K562 (cell line): Measurements from ENCODE around the gene MRPL40. TPM values are rescaled to one million over a fixed set of nuclear protein-coding genes. Genes with fewer than 3 reads are reported as not detected.

Experiments
- ATAC-seq: fragments of 200-7000 bp; cut with Tn5 transposase; 3 replicates; pipeline ENCODE4 v1.9.1; 2020; ENCODE audit warnings: moderate library complexity
- BruUV-seq: library from RNA; stranded (reverse); fragments of 400-500 nt; replicated peaks from 2 replicates; lab custom pipeline; 2021; lab: Mats Ljungman, UMichigan
- CTCF ChIA-PET: fragments of 300-600 bp; formaldehyde crosslinking; extraction: SDS; loops from one replicate; lab custom pipeline; 2021; ENCODE audit warnings: low intra/inter-chr PET ratio; lab: Yijun Ruan, JAX
- POLR2A ChIA-PET: fragments of 300-600, 350-650 bp; sonication (Branson Sonifier 250); formaldehyde crosslinking; extraction: SDS; loops from one replicate; lab custom pipeline; 2021; ENCODE audit warnings: antibody characterized with exemption, inconsistent platforms; lab: Yijun Ruan, JAX
- DNase-seq, 4 experiments: peaks; one replicate each; pipeline versions ENCODE4 v3.0.0 to v3.0.0-alpha.2; 2011 to 2018; ENCODE audit warnings: low spot score in 3 of 4, mixed read lengths in 3 of 4; ENCODE audit errors: extremely low read depth in 1 of 4
- FAIRE-seq: peaks from 2 replicates; lab custom pipeline; 2011; peaks lifted over from hg19 to GRCh38; lab: Jason Lieb, UNC
- H2AFZ ChIP-seq: 2 replicates; pipeline ENCODE4 v1.6.0; 2011; ENCODE audit warnings: low read depth, low read length, control low read depth, inconsistent platforms
- H3K27ac ChIP-seq: fragments of 200-600 bp; 3 replicates; pipeline ENCODE4 v1.8.0; 2011; ENCODE audit warnings: low read depth, mild to moderate bottlenecking, control low read depth, inconsistent platforms, low read length, moderate library complexity, mixed read lengths; ENCODE audit errors: extremely low read depth
- H3K27me3 ChIP-seq, 2 experiments: fragments of 300-600 bp in 1 of 2; 2 replicates in 1 of 2; 3 replicates in 1 of 2; pipeline versions ENCODE4 v1.6.0 to v1.8.0; 2011; ENCODE audit warnings: inconsistent platforms in 2 of 2, low read length in 2 of 2, mild to moderate bottlenecking in 1 of 2, mixed read lengths in 1 of 2, moderate library complexity in 1 of 2; ENCODE audit not compliant: control insufficient read depth in 2 of 2, insufficient read depth in 2 of 2
- H3K36me3 ChIP-seq: fragments of 300-600 bp; 3 replicates; pipeline ENCODE4 v1.8.0; 2011; ENCODE audit warnings: mild to moderate bottlenecking, low read length, inconsistent platforms; ENCODE audit not compliant: control insufficient read depth, insufficient read depth
- H3K4me1 ChIP-seq, 2 experiments: fragments of 200-600 bp in 1 of 2; replicated peaks in 1 of 2; 2 replicates in 1 of 2; 3 replicates in 1 of 2; pipeline versions ENCODE4 v1.5.1 to v1.8.0; 2011; ENCODE audit warnings: inconsistent platforms in 2 of 2, low read length in 2 of 2, mild to moderate bottlenecking in 1 of 2, mixed read lengths in 1 of 2, moderate library complexity in 1 of 2; ENCODE audit not compliant: control insufficient read depth in 2 of 2, insufficient read depth in 2 of 2
- H3K4me2 ChIP-seq: 2 replicates; pipeline ENCODE4 v1.6.1; 2011; ENCODE audit warnings: low read length, control low read depth, inconsistent platforms, mixed read lengths; ENCODE audit not compliant: insufficient read depth
- H3K4me3 ChIP-seq: fragments of 200-600 bp; sonication (generic), shearing (Covaris generic); 2 replicates; pipeline ENCODE4 v1.5.1; 2016; ENCODE audit warnings: control low read depth, inconsistent platforms
- H3K79me2 ChIP-seq: fragments of 200-600 bp; 3 replicates; pipeline ENCODE4 v1.8.0; 2011; ENCODE audit warnings: low read length, inconsistent platforms; ENCODE audit not compliant: control insufficient read depth, insufficient read depth
- H3K9ac ChIP-seq, 2 experiments: 2 replicates each; pipeline versions ENCODE4 v1.6.0 to v1.6.1; 2011; ENCODE audit warnings: low read depth in 2 of 2, low read length in 2 of 2, control low read depth in 1 of 2, inconsistent platforms in 1 of 2, mild to moderate bottlenecking in 1 of 2, mixed read lengths in 1 of 2; ENCODE audit not compliant: insufficient read depth in 1 of 2
- H3K9me1 ChIP-seq: one replicate; pipeline ENCODE4 v1.6.0; 2011; ENCODE audit warnings: inconsistent platforms, mild to moderate bottlenecking, low read length, moderate library complexity; ENCODE audit not compliant: control insufficient read depth, insufficient read depth
- H3K9me3 ChIP-seq: replicated peaks from 2 replicates; pipeline ENCODE4 v1.5.1; 2011; ENCODE audit warnings: low read depth, low read length, inconsistent platforms; ENCODE audit not compliant: control insufficient read depth, insufficient read depth
- H4K20me1 ChIP-seq: replicated peaks from 2 replicates; pipeline ENCODE4 v1.6.1; 2011; ENCODE audit warnings: low read length, inconsistent platforms, mixed read lengths; ENCODE audit not compliant: control insufficient read depth, insufficient read depth
- BCLAF1 ChIP-seq, 2 experiments: fragments of 450-650 bp in 1 of 2; IDR thresholded peaks; 2 replicates each; pipeline ENCODE4 v1.6.1; 2011 to 2017; ENCODE audit warnings: low read depth in 2 of 2, antibody characterized with exemption in 1 of 2, borderline replicate concordance in 1 of 2, low read length in 1 of 2, mild to moderate bottlenecking in 1 of 2, mixed read lengths in 1 of 2; ENCODE audit not compliant: control insufficient read depth in 1 of 2
- FOXK2 ChIP-seq, 2 experiments: fragments of 450-650 bp; IDR thresholded peaks in 1 of 2; conservative IDR thresholded peaks in 1 of 2; 2 replicates each; pipeline ENCODE4 v1.6.1; 2016; ENCODE audit warnings: low read depth in 2 of 2, mild to moderate bottlenecking in 1 of 2
- GTF3C2 ChIP-seq: IDR thresholded peaks from 3 replicates; pipeline ENCODE4 v1.6.1; 2011; ENCODE audit warnings: borderline replicate concordance, mild to moderate bottlenecking, moderate library complexity; ENCODE audit not compliant: insufficient read length; ENCODE audit errors: extremely low read depth
- KAT7 ChIP-seq: sonication (generic); formaldehyde crosslinking; IDR thresholded peaks from 2 replicates; pipeline ENCODE4 v1.8.0; 2022; ENCODE audit warnings: missing genetic modification reagents, mild to moderate bottlenecking, borderline replicate concordance
- MIER1 ChIP-seq: fragments of 450-650 bp; IDR thresholded peaks from 2 replicates; pipeline ENCODE4 v1.6.1; 2016; ENCODE audit warnings: antibody characterized with exemption, mild to moderate bottlenecking, low read depth
- NFXL1 ChIP-seq: fragments of 450-650 bp; formaldehyde crosslinking; IDR thresholded peaks from 2 replicates; pipeline ENCODE4 v1.4.0; 2021; ENCODE audit warnings: mild to moderate bottlenecking
- SNAPC5 ChIP-seq: fragments of 250-450 bp; sonication (Bioruptor Pico); IDR thresholded peaks from 2 replicates; pipeline ENCODE4 v1.8.0; 2021; ENCODE audit warnings: moderate library complexity, mild to moderate bottlenecking, inconsistent platforms
- TAF1 ChIP-seq: IDR thresholded peaks from 2 replicates; pipeline ENCODE4 v1.6.1; 2011; ENCODE audit warnings: mild to moderate bottlenecking, low read length, moderate library complexity; ENCODE audit not compliant: insufficient read depth, control insufficient read depth, severe bottlenecking; ENCODE audit errors: extremely low read depth
- TSC22D4 ChIP-seq: fragments of 450-650 bp; IDR thresholded peaks from 2 replicates; pipeline ENCODE4 v1.6.1; 2016; ENCODE audit warnings: missing genetic modification characterization, missing biosample characterization, control low read depth
- ZBTB11 ChIP-seq, 3 experiments: fragments of 200-800 bp in 1 of 3; fragments of 250-450 bp in 1 of 3; fragments of 450-650 bp in 1 of 3; sonication (Bioruptor Pico) in 1 of 3; sonication (Bioruptor generic) in 1 of 3; formaldehyde crosslinking in 1 of 3; IDR thresholded peaks; 2 replicates each; pipeline versions ENCODE4 v1.6.1 to v1.8.0; 2016 to 2022; ENCODE audit warnings: mild to moderate bottlenecking in 2 of 3, missing genetic modification characterization in 2 of 3, missing compliant biosample characterization in 1 of 3, moderate library complexity in 1 of 3
- WGBS: fragments of 100-300 bp; shearing (Covaris generic); methylation state at CpG from one replicate; pipeline ENCODE4 v1.1.6; 2016; ENCODE audit warnings: low coverage, mixed read lengths; ENCODE audit not compliant: insufficient coverage; ENCODE audit errors: missing lambda C conversion rate; 5-methylcytosine and 5-hydroxymethylcytosine counted together
- in situ Hi-C: fragments of 300-500 bp; cut with MboI; formaldehyde crosslinking; loops from 4 replicates; pipeline ENCODE4 v1.15.0; 2018; ENCODE audit warnings: inconsistent platforms, mixed read lengths
- intact Hi-C: fragments of 100-400 bp; cut with micrococcal nuclease; formaldehyde crosslinking; loops from 2 replicates; pipeline ENCODE4 v1.14.2; 2022
- polyA plus RNA-seq, 8 experiments: library from polyadenylated mRNA; depleted of rRNA in 4 of 8; stranded (reverse) in 5 of 8; unstranded in 3 of 8; fragments of >200 nt; fragmentation: Nextera tagmentation in 2 of 8; fragmentation: Illumina TruSeq in 1 of 8; extraction: Ambion mirVana in 2 of 8; extraction: Trizol in 1 of 8; gene quantifications; 2 replicates each; pipeline versions ENCODE4 v1.2.1 to v1.2.3, GENCODE V29; 2011 to 2014; ENCODE audit warnings: inconsistent platforms in 1 of 8, missing spikeins in 1 of 8
- total RNA-seq, 7 experiments: library from RNA; depleted of rRNA in 6 of 7; stranded (reverse); fragments of >200 nt in 6 of 7; fragmentation: Illumina TruSeq in 2 of 7; extraction: Trizol in 2 of 7; gene quantifications; 2 replicates each; pipeline versions ENCODE4 v1.2.1 to v1.2.3, GENCODE V29; 2011 to 2021; ENCODE audit warnings: low replicate concordance in 1 of 7

The MRPL40 gene
- total and polyA plus RNA-seq, 9 of the 15 experiments (the other 6 are each of a cell fraction or from before 2014, with no cell fraction given): 132 to 652 (median 208) TPM

- H3K9me3 ChIP-seq: no peaks in the 10 kb centered on the region
- H3K27ac ChIP-seq: no peak overlapping the region
- H4K20me1 ChIP-seq: peaks cover 51% of the 10 kb centered on the region
- CTCF ChIA-PET: no interaction called here
- POLR2A ChIA-PET: interaction anchor here (0.6 to 5.4 kb wide), 4 partner anchors 12 to 144 kb away, joined by 3 to 148 read pairs (median 4); no protein-coding TSS in a partner anchor
- in situ Hi-C loops: no loop called here
- no peak overlapping the region for H2AFZ ChIP-seq
- no peaks in the 10 kb centered on the region for H3K9me1 ChIP-seq
- peaks cover 7 to 15% of the 10 kb centered on the region in 2 experiments for H3K4me1 ChIP-seq
- H3K79me2 ChIP-seq: peaks cover 80% of the 10 kb centered on the region
- whole genome bisulfite sequencing: 69% methylated on average over 3 of the region's 3 CpGs
- ATAC-seq (no peak), DNase-seq (no peak), FAIRE-seq (no peak)
- no peak overlapping the region for H3K4me3 ChIP-seq
- H3K27me3 ChIP-seq: no peaks in the 10 kb centered on the region
- intact Hi-C loops: loop anchor here (5.0 kb wide), 4 partner anchors 79 to 354 kb away; partner anchors contain the start of gene DGCR2
- no TSS peak for BruUV-seq
- peak overlapping the region in 1 of 2 experiments; percentile 15; a peak in 1 of 4 replicates for H3K9ac ChIP-seq
- peaks cover 66% of the 10 kb centered on the region for H3K36me3 ChIP-seq
- H3K4me2 ChIP-seq: no peak overlapping the region
- no peak for TF ChIP-seq MIER1
- TF ChIP-seq TAF1: no peak
- TF ChIP-seq KAT7 (CRISPR knock-in tag): no peak
- TF ChIP-seq FOXK2 (conservative IDR thresholded peaks at IDR 0.05 in 1 of 2, IDR thresholded peaks at IDR 0.05 in 1 of 2; ENCODE audit: low read depth in 2 of 2): no peak
- TF ChIP-seq BCLAF1 (IDR thresholded peaks at IDR 0.05; ENCODE audit: borderline replicate concordance in 1 of 2, control insufficient read depth in 1 of 2, low read depth in 2 of 2, low read length in 1 of 2): no peak
- no peak for TF ChIP-seq NFXL1 (CRISPR knock-in tag)
- TF ChIP-seq ZBTB11 (CRISPR knock-in tag; IDR thresholded peaks at IDR 0.05): no peak
- no peak for TF ChIP-seq SNAPC5 (CRISPR knock-in tag)
- no peak for TF ChIP-seq GTF3C2
- TF ChIP-seq TSC22D4 (tag): no peak
Observed at GRCh38 chr22:19476023-19476422, 43.7 kb downstream of the MRPL40 start.
